Measurements from ENCODE around the gene PHYKPL.

- no peak for TF ChIP-seq EZH2 (IDR thresholded peaks at IDR 0.05)
- TF ChIP-seq POLR2AphosphoS5 (IDR thresholded peaks at IDR 0.05; ENCODE audit: borderline replicate concordance, low read depth, low read length) = no peak
Observed at GRCh38 chr5:178199581-178200434, 32.8 kb downstream of the PHYKPL start.

All from SK-N-MC (cell line).